Coronary artery (tissue), 2 donors: ENCODE results near the gene GRPEL2.

ENCODE experiments used
- DNase-seq: peaks from one replicate; pipeline ENCODE4 v3.0.0-alpha.2; 2017; ENCODE audit warnings: low spot score
- H3K27ac ChIP-seq, 2 donors: fragments of 200-600 bp; sonication (generic); one replicate each; pipeline ENCODE4 v1.5.1; 2016 to 2019
- H3K4me3 ChIP-seq: fragments of 200-600 bp; sonication (generic); 2 replicates; pipeline ENCODE4 v1.5.1; 2016; ENCODE audit warnings: mild to moderate bottlenecking, moderate library complexity
- CTCF ChIP-seq: fragments of 200-600 bp; sonication (generic); IDR thresholded peaks from one replicate; pipeline ENCODE4 v1.5.1; 2019; ENCODE audit warnings: antibody characterized with exemption

The GRPEL2 gene

GRCh38 chr5:149319174-149319573 is 26.1 kb upstream of the GRPEL2 start:
- no peak overlapping the region for H3K27ac ChIP-seq
- no peak for DNase-seq
- no peak overlapping the region for H3K4me3 ChIP-seq
- TF ChIP-seq CTCF: no peak

- H3K4me3 ChIP-seq: no peak overlapping the region
- TF ChIP-seq CTCF: no peak
- no peak for DNase-seq
- H3K27ac ChIP-seq: peak overlapping the region in 1 of 2 donors; percentile 10
Measured at GRCh38 chr5:149320791-149321330, 24.4 kb upstream of the GRPEL2 start.

- DNase-seq: no peak
- no peak for TF ChIP-seq CTCF
- Histone ChIP-seq H3K4me3 (no peak overlapping the region), H3K27ac (no peak overlapping the region)
Measured at GRCh38 chr5:149322518-149322917, 22.8 kb upstream of the GRPEL2 start.

- H3K4me3 ChIP-seq: no peak overlapping the region
- H3K27ac ChIP-seq: no peak overlapping the region
- no peak for TF ChIP-seq CTCF
- no peak for DNase-seq
Measured at GRCh38 chr5:149323210-149323609, 22.1 kb upstream of the GRPEL2 start.

GRCh38 chr5:149323621-149324205 is 21.6 kb upstream of the GRPEL2 start:
- Histone ChIP-seq H3K27ac (no peak overlapping the region), H3K4me3 (no peak overlapping the region)
- TF ChIP-seq CTCF: no peak
- no peak for DNase-seq

- no peak for DNase-seq
- H3K27ac ChIP-seq: no peak overlapping the region
- no peak overlapping the region for H3K4me3 ChIP-seq
- TF ChIP-seq CTCF: no peak
Measured at GRCh38 chr5:149324641-149325040, 20.7 kb upstream of the GRPEL2 start.

- Histone ChIP-seq H3K27ac (no peak overlapping the region), H3K4me3 (no peak overlapping the region)
- TF ChIP-seq CTCF: no peak
- no peak for DNase-seq
Measured at GRCh38 chr5:149325166-149325735, 20.0 kb upstream of the GRPEL2 start.
